Skeletal muscle satellite cell (primary cell): ENCODE results near the gene NEAT1.
"Not testable (repeated sequence)": the region's sequence is repeated elsewhere in the genome, so short reads cannot be mapped to it uniquely, and the experiment has no call there.

Experiments used
- H3K27me3 ChIP-seq: 2 replicates; pipeline ENCODE4 v1.7.0; 2013; ENCODE audit warnings: low read length; ENCODE audit not compliant: control insufficient read depth, insufficient read depth
- H3K36me3 ChIP-seq: 2 replicates; pipeline ENCODE4 v1.7.0; 2013; ENCODE audit warnings: mild to moderate bottlenecking, control low read depth, low read length; ENCODE audit not compliant: insufficient read depth
- H3K4me1 ChIP-seq: 2 replicates; pipeline ENCODE4 v1.7.0; 2013; ENCODE audit warnings: low read length; ENCODE audit not compliant: control insufficient read depth, insufficient read depth
- H3K4me2 ChIP-seq: 2 replicates; pipeline ENCODE4 v1.7.0; 2013; ENCODE audit warnings: mild to moderate bottlenecking, low read length
- H3K4me3 ChIP-seq: 2 replicates; pipeline ENCODE4 v1.7.0; 2013; ENCODE audit warnings: low read length
- H3K9ac ChIP-seq: 2 replicates; pipeline ENCODE4 v1.7.0; 2013; ENCODE audit warnings: mild to moderate bottlenecking, low read depth, low read length, moderate library complexity
- H3K9me3 ChIP-seq: replicated peaks from 2 replicates; pipeline ENCODE4 v1.7.0; 2013; ENCODE audit warnings: mild to moderate bottlenecking, control low read depth, low read length

NEAT1 gene

DNA sequence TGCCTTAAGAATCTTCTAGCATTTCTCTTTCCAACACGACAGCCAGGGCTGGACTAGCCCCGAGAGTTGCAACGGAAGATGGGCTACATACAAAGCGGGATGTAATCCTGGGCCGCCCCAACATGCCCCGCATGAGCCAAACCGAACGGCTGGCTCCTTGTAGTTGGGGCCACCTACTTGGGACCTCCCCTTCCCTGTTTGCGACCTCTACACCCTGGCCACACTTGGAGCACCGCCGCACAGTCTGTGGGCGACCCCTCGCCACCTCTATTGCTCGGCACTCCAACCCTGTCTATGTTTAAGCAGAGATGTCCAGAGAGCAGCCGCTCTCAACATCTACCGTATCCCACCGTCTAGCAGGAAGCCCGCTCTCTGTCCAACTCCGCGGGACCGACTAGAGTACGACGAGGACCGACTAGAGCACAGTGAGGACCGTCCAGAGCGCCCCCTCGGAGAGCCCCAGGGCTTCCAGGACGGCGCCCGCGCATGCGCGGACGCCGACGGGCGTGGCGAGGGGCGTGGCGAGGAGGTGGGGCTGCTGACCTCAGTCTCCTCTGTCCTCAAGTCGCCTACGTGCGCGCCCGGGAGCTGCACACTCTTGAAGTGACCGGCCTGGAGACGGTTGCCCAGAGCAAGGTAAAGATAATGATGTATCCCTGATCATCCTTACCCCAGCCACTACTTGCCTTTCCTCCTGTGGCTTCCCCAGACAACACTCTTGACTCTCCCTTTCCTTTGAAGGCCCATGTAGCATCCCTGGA, 32.3 kb downstream of the NEAT1 start:
- H3K4me1 ChIP-seq = peaks cover 31% of the 10 kb centered on the region
- H3K36me3 ChIP-seq = peaks cover 6% of the 10 kb centered on the region
- H3K4me2 ChIP-seq = peak overlapping the region; percentile 80
- peak overlapping the region; percentile 65 for H3K4me3 ChIP-seq
- H3K27me3 ChIP-seq = no peaks in the 10 kb centered on the region
- H3K9me3 ChIP-seq = no peaks in the 10 kb centered on the region
- H3K9ac ChIP-seq = peak overlapping the region; percentile 86

DNA sequence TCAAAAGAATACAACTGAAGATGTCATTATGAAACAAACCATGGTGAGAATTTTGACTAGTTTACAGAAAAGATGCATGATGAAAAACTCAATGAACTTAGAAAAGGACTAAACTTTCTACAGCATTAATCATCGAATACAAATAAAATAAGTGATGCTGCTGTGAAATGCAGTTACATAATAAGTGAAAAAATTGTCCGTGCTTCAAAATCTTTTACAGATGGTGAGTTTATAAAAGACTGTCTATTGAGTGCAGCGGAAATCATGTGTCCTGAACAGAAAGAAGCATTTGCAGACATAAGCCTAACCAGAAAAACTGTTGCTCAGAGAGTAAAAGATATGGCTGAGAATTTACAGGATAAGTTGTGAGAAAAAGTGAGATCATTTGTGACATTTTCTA, 33.8 kb downstream of the NEAT1 start:
- no peak overlapping the region for H3K4me2 ChIP-seq
- H3K36me3 ChIP-seq = peaks cover 6% of the 10 kb centered on the region
- no peak overlapping the region for H3K4me3 ChIP-seq
- no peaks in the 10 kb centered on the region for H3K27me3 ChIP-seq
- peaks cover 31% of the 10 kb centered on the region for H3K4me1 ChIP-seq
- no peaks in the 10 kb centered on the region for H3K9me3 ChIP-seq
- H3K9ac ChIP-seq = no peak overlapping the region

DNA sequence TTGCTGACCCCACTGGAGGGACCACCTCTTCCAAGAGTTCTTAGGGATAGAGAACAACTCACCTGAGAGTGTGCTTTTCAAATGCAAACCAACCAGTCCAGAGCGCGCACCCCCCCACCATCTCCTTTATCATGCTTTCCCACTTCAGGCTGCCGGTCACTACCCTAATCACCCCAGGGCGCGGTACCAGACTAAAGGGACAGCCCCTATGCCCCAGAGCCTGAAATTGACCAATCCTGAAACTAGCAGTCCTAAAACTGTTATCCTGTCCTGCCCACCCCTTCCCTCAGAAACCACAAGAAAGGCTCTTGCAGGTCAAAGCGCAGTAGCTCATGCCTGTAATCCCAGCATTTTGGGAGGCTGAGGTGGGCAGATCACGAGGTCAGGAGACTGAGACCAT, 37.0 kb downstream of the NEAT1 start:
- Histone ChIP-seq H3K4me2 (no peak overlapping the region), H3K4me1 (peaks cover 10% of the 10 kb centered on the region), H3K27me3 (no peaks in the 10 kb centered on the region), H3K36me3 (no peaks in the 10 kb centered on the region), H3K9me3 (no peaks in the 10 kb centered on the region), H3K9ac (no peak overlapping the region), H3K4me3 (no peak overlapping the region)

DNA sequence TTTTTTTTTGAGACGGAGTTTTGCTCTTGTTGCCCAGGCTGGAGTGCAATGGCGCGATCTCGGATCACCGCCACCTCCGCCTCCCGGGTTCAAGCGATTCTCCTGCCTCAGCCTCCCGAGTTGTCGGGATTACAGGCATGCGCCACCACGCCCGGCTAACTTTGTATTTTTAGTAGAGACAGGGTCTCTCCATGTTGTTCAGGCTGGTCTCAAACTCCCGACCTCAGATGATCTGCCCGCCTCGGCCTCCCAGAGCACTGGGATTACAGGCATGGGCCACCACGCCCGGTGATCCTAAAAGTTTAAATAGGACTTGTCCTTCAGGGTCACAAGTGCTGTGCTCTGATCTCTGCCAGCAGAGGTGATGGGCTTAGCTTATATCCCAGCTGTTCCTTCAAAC, 42.9 kb downstream of the NEAT1 start:
- H3K9me3 ChIP-seq, H3K27me3 ChIP-seq: not testable (repeated sequence)

DNA sequence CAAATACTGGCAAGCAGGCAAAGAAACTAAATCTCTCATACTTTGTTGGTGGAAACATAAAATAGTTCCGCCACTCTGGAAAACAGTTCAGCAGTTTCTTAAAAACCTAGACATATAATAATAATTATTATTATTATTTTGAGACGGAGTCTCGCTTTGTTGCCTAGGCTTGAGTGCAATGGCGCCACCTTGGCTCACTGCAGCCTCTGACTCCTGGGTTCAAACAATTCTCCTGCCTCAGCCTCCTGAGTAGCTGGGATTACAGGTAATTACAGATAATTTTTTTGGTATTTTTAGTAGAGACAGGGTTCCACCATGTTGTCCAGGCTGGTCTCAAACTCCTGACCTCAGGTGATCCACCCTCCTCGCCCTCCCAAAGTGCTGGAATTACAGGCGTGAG, 44.7 kb downstream of the NEAT1 start:
- H3K36me3 ChIP-seq, H3K9ac ChIP-seq, H3K9me3 ChIP-seq, H3K4me2 ChIP-seq, H3K4me3 ChIP-seq, H3K27me3 ChIP-seq: not testable (repeated sequence)
- peaks cover 14% of the 10 kb centered on the region for H3K4me1 ChIP-seq

More for the DNA sequence above, 42.9 kb downstream of the NEAT1 start:
- not testable (repeated sequence) for H3K4me1 ChIP-seq, H3K4me2 ChIP-seq, H3K9ac ChIP-seq, H3K36me3 ChIP-seq, H3K4me3 ChIP-seq

DNA sequence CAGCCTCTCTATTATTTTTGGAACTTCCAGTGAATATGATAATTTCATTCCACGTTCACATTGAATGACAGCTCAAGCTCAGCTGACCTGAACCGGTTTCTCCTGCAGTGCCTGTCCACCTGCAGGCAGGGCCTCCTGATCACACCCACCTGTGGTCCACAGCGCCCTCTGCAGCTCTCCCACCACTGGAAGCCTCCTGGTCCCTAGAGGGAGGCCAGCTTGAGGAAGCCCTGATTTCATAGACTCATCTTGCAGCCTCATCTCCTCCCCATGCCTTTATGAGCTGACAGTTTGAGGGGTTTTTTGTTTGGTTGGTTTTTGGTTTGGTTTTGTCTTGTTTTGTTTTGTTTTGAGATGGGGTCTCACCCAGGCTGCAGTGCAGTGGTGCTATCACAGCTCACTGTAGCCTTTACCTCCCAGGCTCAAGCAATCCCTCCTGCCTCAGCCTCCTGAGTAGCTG, 46.3 kb downstream of the NEAT1 start:
- peaks cover 24% of the 10 kb centered on the region for H3K4me1 ChIP-seq
- no peak overlapping the region for H3K4me2 ChIP-seq
- no peak overlapping the region for H3K9ac ChIP-seq
- H3K4me3 ChIP-seq = no peak overlapping the region
- H3K9me3 ChIP-seq = no peaks in the 10 kb centered on the region
- H3K36me3 ChIP-seq = no peaks in the 10 kb centered on the region
- no peaks in the 10 kb centered on the region for H3K27me3 ChIP-seq

DNA sequence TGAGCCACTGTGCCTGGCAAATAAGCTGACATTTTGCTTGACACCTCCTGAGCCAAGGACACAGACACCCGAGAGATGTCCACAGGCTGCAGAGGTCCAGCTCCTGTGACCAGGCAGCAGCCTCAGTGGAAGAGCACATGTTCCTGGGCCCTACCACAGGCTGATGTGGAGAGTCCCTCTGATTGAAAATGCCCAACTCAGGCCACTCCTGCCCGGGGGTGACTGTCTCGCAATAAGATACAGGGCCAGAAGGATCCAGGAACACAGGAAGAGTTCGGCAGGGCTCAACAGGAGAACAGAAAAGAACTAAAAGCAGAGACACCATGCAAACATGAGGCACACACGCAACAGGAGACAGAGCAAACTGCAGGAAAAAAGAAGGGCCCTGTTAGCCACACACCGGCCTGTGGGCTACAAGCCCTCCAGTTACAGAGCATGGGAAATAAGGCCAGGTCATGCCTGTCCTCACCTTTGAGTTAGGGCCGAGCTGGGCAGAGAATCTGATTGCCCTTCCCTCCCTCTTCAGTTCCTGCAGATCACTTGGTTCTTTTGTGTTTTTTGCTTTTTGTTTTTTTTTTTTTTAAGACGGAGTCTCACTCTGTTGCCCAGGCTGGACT, 47.9 kb downstream of the NEAT1 start:
- H3K4me3 ChIP-seq = no peak overlapping the region
- H3K4me2 ChIP-seq = no peak overlapping the region
- H3K36me3 ChIP-seq = no peaks in the 10 kb centered on the region
- H3K27me3 ChIP-seq = no peaks in the 10 kb centered on the region
- peak overlapping the region; percentile 90 for H3K9ac ChIP-seq
- H3K9me3 ChIP-seq = no peaks in the 10 kb centered on the region
- peaks cover 24% of the 10 kb centered on the region for H3K4me1 ChIP-seq

DNA sequence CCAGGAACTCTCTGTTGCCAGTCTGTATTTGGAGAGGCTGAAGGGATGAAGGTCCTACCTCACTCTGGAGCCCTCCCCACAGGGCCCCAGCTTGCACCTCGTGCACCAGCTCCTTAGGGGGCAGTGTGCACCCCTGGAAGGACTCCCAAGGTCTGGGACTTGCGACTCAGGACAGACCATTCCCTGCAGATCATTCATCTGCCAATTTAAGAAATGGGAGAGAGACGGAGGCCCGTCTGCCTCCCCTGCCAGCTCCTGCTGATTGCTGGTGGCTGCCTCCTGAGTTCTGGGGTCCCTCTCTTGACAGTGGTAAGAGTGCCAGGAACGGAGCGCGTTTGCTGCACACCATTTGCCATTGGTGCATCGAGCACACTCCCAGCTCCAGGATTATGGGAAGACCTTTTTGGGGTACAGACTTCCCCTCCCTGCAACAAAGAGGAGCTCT, 48.9 kb downstream of the NEAT1 start:
- H3K9me3 ChIP-seq = no peaks in the 10 kb centered on the region
- H3K36me3 ChIP-seq = no peaks in the 10 kb centered on the region
- H3K9ac ChIP-seq = peak overlapping the region; percentile 90
- H3K4me2 ChIP-seq = peak overlapping the region; percentile 72
- H3K4me3 ChIP-seq = peak overlapping the region; percentile 56
- H3K27me3 ChIP-seq = no peaks in the 10 kb centered on the region
- peaks cover 28% of the 10 kb centered on the region for H3K4me1 ChIP-seq

DNA sequence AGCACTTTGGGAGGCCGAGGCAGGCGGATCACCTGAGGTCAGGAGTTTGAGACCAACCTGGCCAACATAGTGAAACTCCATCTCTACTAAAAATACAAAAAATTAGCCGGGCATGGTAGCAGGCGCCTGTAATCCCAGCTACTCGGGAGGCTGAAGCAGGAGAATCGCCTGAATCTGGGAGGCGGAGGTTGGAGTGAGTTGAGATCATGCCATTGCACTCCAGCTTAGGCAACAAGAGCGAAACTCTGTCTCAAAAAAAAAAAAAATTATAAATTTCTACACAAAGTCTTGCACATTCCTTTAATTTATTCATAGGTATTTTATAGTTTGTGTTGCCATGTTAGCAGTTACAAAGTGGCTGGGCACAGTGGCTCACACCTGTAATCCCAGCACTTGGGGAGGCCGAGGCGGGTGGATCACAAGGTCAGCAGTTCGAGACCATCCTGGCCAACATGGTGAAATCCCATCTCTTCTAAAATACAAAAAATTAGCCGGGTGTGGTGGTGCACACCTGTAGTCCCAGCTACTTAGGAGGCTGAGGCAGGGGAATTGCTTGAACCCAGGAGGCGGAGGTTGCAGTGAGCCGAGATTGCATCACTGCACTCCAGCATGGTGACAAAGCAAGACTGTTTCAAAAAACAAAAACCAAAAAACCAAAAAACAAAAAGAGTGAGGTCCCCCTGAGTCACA, 50.1 kb downstream of the NEAT1 start:
- Histone ChIP-seq H3K4me2 (peak overlapping the region; percentile 9), H3K4me1 (peaks cover 37% of the 10 kb centered on the region), H3K9ac (peak overlapping the region; percentile 77)
- H3K36me3 ChIP-seq, H3K9me3 ChIP-seq, H3K4me3 ChIP-seq, H3K27me3 ChIP-seq: not testable (repeated sequence)

DNA sequence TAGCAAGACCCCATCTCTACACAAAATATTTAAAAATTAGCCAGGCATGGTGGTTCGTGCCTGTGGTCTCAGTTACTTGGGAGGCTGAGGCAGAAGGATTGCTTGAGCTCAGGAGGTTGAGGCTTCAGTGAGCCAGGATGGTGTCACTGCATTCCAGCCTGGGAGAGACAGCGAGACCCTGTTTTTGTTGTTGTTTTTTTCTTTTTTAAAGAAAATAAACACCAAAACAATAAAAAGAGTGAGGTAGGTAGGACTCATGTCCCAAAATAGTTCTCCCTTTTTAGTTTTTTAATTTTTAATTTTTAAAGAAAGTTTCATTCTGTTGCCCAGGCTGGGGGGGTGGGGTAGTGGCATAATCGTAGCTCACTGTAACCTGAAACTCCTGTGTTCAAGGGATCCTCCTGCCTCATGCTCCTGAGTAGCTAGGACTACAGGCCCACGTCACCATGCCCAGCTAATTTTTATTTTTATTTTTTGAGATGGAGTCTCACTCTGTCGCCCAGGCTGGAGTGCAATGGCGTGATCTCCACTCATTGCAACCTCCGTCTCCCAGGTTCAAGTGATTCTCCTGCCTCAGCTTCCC, 50.8 kb downstream of the NEAT1 start:
- H3K4me3 ChIP-seq = no peak overlapping the region
- no peaks in the 10 kb centered on the region for H3K9me3 ChIP-seq
- H3K36me3 ChIP-seq = no peaks in the 10 kb centered on the region
- H3K27me3 ChIP-seq = no peaks in the 10 kb centered on the region
- peaks cover 42% of the 10 kb centered on the region for H3K4me1 ChIP-seq
- H3K4me2 ChIP-seq = no peak overlapping the region
- peak overlapping the region; percentile 38 for H3K9ac ChIP-seq

DNA sequence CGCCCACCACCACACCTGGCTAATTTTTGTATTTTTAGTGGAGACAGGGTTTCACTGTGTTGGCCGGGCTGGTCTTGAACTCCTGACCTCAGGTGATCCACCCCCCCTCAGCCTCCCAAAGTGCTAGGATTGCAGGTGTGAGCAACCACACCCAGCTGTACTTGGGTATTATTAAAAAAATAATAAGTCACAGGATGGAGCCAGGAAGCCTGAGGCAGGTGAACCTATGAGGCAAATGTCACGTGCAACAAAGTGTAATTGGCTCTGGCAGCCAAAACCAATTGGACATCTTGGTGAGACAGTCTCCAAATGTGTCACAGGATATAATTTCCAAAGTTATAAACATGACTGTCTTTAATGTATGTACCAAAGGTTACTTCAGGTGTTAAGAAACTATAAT, 52.3 kb downstream of the NEAT1 start:
- H3K9ac ChIP-seq = no peak overlapping the region
- H3K4me1 ChIP-seq = peaks cover 53% of the 10 kb centered on the region

More for the DNA sequence above, 52.3 kb downstream of the NEAT1 start:
- H3K4me3 ChIP-seq = no peak overlapping the region
- no peaks in the 10 kb centered on the region for H3K27me3 ChIP-seq
- H3K9me3 ChIP-seq = no peaks in the 10 kb centered on the region
- H3K4me2 ChIP-seq = no peak overlapping the region
- H3K36me3 ChIP-seq = no peaks in the 10 kb centered on the region
